Mucosa of rectum (tissue), 2 donors: ENCODE data around the gene MGLL.

ENCODE experiments used
- H3K27ac ChIP-seq, 2 donors: one replicate each; pipeline ENCODE4 v1.7.0; 2013; ENCODE audit warnings: inconsistent platforms in 2 of 2, low read depth in 2 of 2, low read length in 2 of 2
- H3K27me3 ChIP-seq, 2 donors: one replicate each; pipeline ENCODE4 v1.7.0; 2013; ENCODE audit warnings: low read length in 2 of 2; ENCODE audit not compliant: control insufficient read depth in 2 of 2, insufficient read depth in 2 of 2
- H3K36me3 ChIP-seq, 2 donors: one replicate each; pipeline ENCODE4 v1.7.0; 2013; ENCODE audit warnings: low read length in 2 of 2; ENCODE audit not compliant: control insufficient read depth in 2 of 2, insufficient read depth in 2 of 2
- H3K4me1 ChIP-seq, 2 donors: one replicate each; pipeline ENCODE4 v1.7.0; 2013; ENCODE audit warnings: low read length in 2 of 2, mild to moderate bottlenecking in 1 of 2; ENCODE audit not compliant: control insufficient read depth in 2 of 2, insufficient read depth in 2 of 2
- H3K4me3 ChIP-seq, 2 donors: one replicate each; pipeline ENCODE4 v1.7.0; 2013; ENCODE audit warnings: low read length in 2 of 2
- H3K9ac ChIP-seq, 2 donors: one replicate each; pipeline ENCODE4 v1.7.0; 2013; ENCODE audit warnings: low read length in 2 of 2, low read depth in 1 of 2, mild to moderate bottlenecking in 1 of 2
- H3K9me3 ChIP-seq, 2 donors: one replicate each; pipeline ENCODE4 v1.7.0; 2013; ENCODE audit warnings: low read length in 2 of 2; ENCODE audit not compliant: control insufficient read depth in 2 of 2
- donor health status: healthy.
- donor health status: Normal muscosa, but diverticular disease.

MGLL gene

GRCh38 chr3:127674101-127674721 lies 148.1 kb downstream of the MGLL start:
- no peaks in the 10 kb centered on the region for H3K9me3 ChIP-seq
- peak overlapping the region in 1 of 2 donors; percentile 75 for H3K4me3 ChIP-seq
- H3K4me1 ChIP-seq = peaks cover 17% of the 10 kb centered on the region in 2 donors
- H3K27me3 ChIP-seq = no peaks in the 10 kb centered on the region
- no peak overlapping the region for H3K27ac ChIP-seq
- H3K9ac ChIP-seq = peak overlapping the region; percentile 14 to 85
- H3K36me3 ChIP-seq = peaks cover 4 to 12% of the 10 kb centered on the region in 2 donors

DNA sequence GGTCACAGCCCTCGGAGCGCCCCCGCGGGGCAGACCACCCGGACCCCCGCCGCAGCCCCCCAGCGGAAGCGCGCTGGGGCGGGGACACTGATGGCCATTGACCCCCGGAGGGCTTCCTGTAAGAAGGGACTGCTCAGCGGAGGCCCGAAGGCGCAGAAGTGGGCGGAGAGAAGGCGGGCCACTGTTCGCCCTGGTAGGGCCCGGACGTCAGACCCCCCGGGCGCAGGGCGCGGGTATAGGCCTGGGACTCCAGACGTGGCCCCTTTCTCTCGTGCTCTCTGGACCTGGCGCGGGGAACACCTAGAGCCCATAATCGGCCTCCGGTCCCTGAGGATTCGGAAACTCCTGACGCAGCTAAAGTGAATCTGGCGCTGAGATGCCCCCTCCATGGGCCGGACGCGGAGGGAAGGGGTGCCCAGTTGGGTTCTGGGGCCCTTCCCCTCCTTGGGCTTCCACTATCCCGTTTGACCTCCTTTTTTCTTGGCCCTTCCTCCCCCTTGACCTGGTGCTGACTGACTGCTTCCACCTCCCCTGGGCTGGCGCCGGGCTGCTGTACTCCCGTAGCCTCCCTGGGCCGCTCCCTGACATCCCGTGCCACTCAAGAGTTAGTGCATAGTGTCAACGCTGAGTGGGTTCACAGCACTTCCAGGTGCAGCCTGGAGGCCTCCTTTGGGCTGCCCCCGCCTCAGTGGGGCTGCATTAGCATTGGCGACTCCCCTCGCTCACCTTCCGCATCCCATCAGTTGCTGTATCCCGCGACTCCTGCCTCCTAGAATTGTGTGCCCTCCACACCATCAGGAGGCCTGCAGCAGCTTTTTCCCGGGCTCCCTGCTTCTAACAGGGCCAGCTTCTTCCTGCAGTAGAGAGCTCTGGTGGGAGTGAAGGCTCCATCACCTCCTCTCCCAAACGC lies 148.9 kb downstream of the MGLL start:
- Histone ChIP-seq H3K36me3 (peaks cover 4 to 8% of the 10 kb centered on the region in 2 donors), H3K27me3 (no peaks in the 10 kb centered on the region), H3K9me3 (no peaks in the 10 kb centered on the region), H3K4me1 (peaks cover 17% of the 10 kb centered on the region in 2 donors), H3K9ac (peak overlapping the region; percentile 74 to 85), H3K4me3 (peak overlapping the region; percentile 75 to 88), H3K27ac (peak overlapping the region; percentile 68 to 74)

DNA sequence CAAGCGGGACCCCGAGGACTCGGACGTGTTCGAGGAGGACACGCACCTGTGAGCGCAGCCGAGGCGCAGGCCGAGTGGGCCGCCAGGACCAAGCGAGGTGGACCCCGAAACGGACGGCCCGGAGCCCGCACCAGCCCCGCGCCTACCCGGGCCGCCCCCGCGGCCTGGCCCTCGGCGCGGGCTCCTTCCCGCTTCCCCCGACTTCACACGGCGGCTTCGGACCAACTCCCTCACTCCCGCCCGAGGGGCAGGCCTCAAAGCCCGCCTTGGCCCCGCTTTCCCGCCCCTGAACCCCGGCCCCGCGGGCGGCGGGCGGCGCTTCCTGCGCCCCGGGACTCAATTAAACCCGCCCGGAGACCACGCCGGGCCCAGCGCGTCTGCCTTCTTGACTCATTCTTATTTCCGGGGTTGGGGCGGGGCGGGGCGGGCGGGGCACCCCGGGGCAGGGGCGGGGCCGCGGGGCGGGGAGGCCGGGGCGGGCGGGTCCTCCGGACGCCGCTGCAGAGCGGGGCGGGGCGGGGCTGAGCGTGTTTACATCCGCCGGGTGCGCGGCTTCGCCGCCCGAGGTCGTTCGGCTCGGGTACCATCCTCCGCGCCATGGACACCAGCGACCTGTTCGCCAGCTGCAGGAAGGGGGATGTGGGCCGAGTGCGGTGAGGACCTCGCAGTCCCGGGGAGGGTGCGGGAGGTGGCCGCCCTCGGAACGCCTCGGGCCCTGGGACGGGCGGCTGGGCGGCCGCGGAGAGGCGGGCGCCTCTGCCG lies 149.7 kb downstream of the MGLL start, which contains the start of gene ABTB1:
ABTB1 (plus strand) TSS at position 524 of the 762 bp plus-strand sequence; CDS start at position 598, 74 bp downstream.
- Histone ChIP-seq H3K9me3 (no peaks in the 10 kb centered on the region), H3K4me3 (peak within 1 kb of the TSS; percentile 75 to 88), H3K36me3 (peaks cover 0 to 4% of the 10 kb centered on the region in 2 donors), H3K4me1 (peaks cover 17% of the 10 kb centered on the region in 2 donors), H3K9ac (peak within 1 kb of the TSS; percentile 85 to 98), H3K27me3 (no peaks in the 10 kb centered on the region), H3K27ac (peak within 1 kb of the TSS; percentile 77 to 81)

DNA sequence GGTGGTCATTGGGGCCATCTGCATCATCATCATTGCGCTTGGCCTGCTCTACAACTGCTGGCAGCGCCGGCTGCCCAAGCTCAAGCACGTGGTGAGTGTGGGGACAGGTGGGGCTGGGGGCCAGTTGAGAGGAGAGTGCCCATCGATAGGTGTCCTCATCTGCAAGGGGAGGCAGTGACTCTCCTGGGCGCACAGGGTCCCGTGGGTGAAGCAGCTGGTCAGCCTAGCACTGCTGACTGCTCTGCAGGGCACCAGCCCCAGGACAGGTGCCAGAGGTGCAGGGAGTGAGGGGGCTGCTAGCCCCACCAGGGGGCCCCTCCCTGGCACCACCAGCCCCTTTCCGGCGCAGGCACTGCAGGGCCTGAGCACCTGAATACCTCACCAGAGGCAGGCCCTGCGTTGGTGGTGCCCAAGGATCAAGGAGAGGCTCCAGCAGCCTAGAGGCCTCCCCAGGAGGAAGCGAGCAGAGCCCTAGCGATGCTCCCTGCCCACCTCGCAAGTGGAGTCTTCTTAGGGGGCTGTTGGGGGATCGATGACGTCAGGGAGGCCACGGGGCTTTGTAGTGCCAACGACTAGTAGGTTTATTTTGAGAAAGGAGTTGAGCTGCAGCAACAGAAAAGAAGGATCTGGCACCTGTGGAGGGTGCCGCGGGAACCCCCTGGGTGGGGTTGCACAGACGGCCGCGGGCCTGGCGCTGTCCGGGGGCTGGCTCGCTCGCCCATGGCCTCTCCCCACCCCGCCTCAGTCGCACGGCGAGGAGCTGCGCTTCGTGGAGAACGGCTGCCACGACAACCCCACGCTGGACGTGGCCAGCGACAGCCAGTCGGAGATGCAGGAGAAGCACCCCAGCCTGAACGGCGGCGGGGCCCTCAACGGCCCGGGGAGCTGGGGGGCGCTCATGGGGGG lies 150.5 kb downstream of the MGLL start:
- Histone ChIP-seq H3K9ac (peak overlapping the region; percentile 85 to 98), H3K27ac (peak overlapping the region; percentile 77 to 81), H3K36me3 (no peaks in the 10 kb centered on the region), H3K4me1 (peaks cover 17% of the 10 kb centered on the region in 2 donors), H3K9me3 (no peaks in the 10 kb centered on the region), H3K4me3 (peak overlapping the region; percentile 73 to 81), H3K27me3 (no peaks in the 10 kb centered on the region)

DNA sequence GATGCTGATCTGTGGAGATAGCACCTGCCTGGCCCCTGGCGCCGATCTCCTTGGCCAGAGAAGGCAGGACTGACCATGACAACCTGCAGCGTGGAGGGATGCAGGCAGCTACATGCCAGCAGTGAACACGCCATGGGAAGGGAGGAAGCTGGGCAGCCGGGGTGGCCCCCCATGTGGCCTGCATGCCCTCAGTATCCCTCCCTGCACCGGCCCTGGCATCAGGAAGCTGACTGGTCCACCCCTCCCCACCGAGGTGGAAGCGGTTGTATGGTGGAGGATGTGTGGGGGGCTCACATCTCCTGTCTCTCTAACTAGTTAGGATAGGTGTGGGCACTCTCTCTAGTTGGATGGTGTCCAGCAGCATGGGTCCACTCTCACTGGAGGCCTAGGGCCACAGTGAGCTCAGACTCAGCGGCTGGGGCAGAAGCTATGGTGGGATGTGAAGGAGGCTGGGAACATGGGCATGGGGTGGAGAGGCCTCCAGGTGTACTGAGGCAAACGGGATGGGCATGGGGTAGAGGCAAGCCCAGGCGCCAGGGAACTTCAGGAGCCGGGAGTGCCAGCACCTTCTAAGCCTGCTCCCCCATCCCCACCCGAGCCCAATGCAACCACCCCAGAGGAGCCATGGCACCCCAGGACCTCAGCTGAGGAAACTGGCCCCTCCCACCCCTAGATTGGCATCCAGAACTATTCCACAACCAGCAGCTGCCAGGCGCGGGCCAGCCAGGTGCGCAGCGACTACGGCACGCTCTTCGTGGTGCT lies 151.4 kb downstream of the MGLL start:
- no peaks in the 10 kb centered on the region for H3K27me3 ChIP-seq
- H3K9me3 ChIP-seq = no peaks in the 10 kb centered on the region
- peaks cover 17% of the 10 kb centered on the region in 2 donors for H3K4me1 ChIP-seq
- H3K36me3 ChIP-seq = no peaks in the 10 kb centered on the region
- no peak overlapping the region for H3K9ac ChIP-seq
- H3K27ac ChIP-seq = no peak overlapping the region
- H3K4me3 ChIP-seq = no peak overlapping the region

- Histone ChIP-seq H3K4me1 (peaks cover 17% of the 10 kb centered on the region in 2 donors), H3K4me3 (no peak overlapping the region), H3K9ac (no peak overlapping the region), H3K36me3 (no peaks in the 10 kb centered on the region), H3K27me3 (no peaks in the 10 kb centered on the region), H3K9me3 (no peaks in the 10 kb centered on the region), H3K27ac (no peak overlapping the region)
Observed at GRCh38 chr3:127670229-127670559, 152.1 kb downstream of the MGLL start.

DNA sequence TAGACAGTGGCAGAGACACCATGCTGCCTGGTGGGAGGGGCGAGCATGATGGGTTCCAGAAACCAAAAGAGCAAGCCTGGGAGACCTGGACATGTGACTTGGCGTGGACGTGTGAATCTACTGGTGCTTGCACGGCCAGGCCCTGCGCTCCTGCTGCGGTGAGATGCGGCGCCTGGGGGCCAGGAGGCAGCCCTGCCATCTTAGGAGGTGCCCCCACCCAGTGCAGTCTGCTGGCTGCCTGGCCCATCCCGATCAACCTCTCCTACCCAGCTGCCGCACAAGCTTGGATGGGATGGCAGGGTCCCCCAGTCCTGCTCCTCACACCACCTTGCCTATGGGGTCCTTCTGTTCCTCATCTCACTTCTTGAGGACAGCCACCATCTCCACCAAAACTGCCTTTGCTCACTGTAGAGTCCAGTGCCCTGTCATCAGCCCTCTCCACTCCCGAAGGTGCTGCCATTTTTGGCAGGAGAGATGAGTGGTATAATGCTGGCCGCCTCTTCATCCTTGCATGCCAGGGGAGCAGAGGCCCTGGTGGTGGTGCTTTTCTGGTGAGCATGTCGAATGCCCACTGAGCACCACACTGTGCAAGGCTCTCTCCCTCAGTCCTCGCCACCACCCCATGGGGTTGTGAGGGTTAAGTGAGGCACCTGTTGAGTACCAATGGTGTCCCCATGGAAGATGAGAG lies 152.6 kb downstream of the MGLL start:
- Histone ChIP-seq H3K4me1 (peaks cover 17% of the 10 kb centered on the region in 2 donors), H3K9me3 (no peaks in the 10 kb centered on the region), H3K36me3 (no peaks in the 10 kb centered on the region), H3K9ac (no peak overlapping the region), H3K27me3 (no peaks in the 10 kb centered on the region), H3K27ac (no peak overlapping the region), H3K4me3 (no peak overlapping the region)

- Histone ChIP-seq H3K9ac (no peak overlapping the region), H3K27ac (no peak overlapping the region), H3K4me3 (no peak overlapping the region), H3K9me3 (no peaks in the 10 kb centered on the region), H3K36me3 (no peaks in the 10 kb centered on the region), H3K4me1 (peaks cover 11 to 14% of the 10 kb centered on the region in 2 donors), H3K27me3 (no peaks in the 10 kb centered on the region)
Observed at GRCh38 chr3:127668906-127669305, 153.4 kb downstream of the MGLL start.
